Measurements from ENCODE around the gene TMEM130.
A peak's percentile ranks its signal among the peaks of the same experiment; 100 is the strongest.

Gene TMEM130

GRCh38 chr7:98841179-98841997 is 28.4 kb downstream of the TMEM130 start:
- DNase-seq (ENCODE audit: low spot score), result peak; percentile 77

GRCh38 chr7:98840722-98841121 is 29.1 kb downstream of the TMEM130 start:
- DNase-seq (ENCODE audit: low spot score), result no peak

- DNase-seq (ENCODE audit: low spot score), result no peak
Observed at GRCh38 chr7:98840096-98840495, 29.7 kb downstream of the TMEM130 start.

- DNase-seq (ENCODE audit: low spot score), result no peak
Observed at GRCh38 chr7:98837630-98837972, 32.2 kb downstream of the TMEM130 start.

- no peak for DNase-seq (ENCODE audit: low spot score)
Observed at GRCh38 chr7:98836811-98837629, 32.8 kb downstream of the TMEM130 start.

GRCh38 chr7:98834949-98835348 is 34.9 kb downstream of the TMEM130 start:
- no peak for DNase-seq (ENCODE audit: low spot score)

- DNase-seq (ENCODE audit: low spot score), result no peak
Observed at GRCh38 chr7:98833022-98833421, 36.8 kb downstream of the TMEM130 start.

- no peak for DNase-seq (ENCODE audit: low spot score)
Observed at GRCh38 chr7:98831641-98832221, 38.1 kb downstream of the TMEM130 start.

GRCh38 chr7:98830972-98831548 is 38.8 kb downstream of the TMEM130 start:
- DNase-seq (ENCODE audit: low spot score), result no peak

GRCh38 chr7:98828368-98828767 is 41.4 kb downstream of the TMEM130 start:
- no peak for DNase-seq (ENCODE audit: low spot score)

- DNase-seq (ENCODE audit: low spot score), result no peak
Observed at GRCh38 chr7:98827258-98827657, 42.6 kb downstream of the TMEM130 start.

- DNase-seq (ENCODE audit: low spot score), result peak; percentile 44
Observed at GRCh38 chr7:98826811-98827231, 43.0 kb downstream of the TMEM130 start.

GRCh38 chr7:98826387-98826786 is 43.4 kb downstream of the TMEM130 start:
- no peak for DNase-seq (ENCODE audit: low spot score)

- DNase-seq (ENCODE audit: low spot score), result no peak
Observed at GRCh38 chr7:98823226-98823625, 46.6 kb downstream of the TMEM130 start.

- DNase-seq (ENCODE audit: low spot score), result no peak
Observed at GRCh38 chr7:98821348-98821747, 48.5 kb downstream of the TMEM130 start.

- DNase-seq (ENCODE audit: low spot score), result no peak
Observed at GRCh38 chr7:98816967-98817710, 52.7 kb downstream of the TMEM130 start.

GRCh38 chr7:98816241-98816640 is 53.6 kb downstream of the TMEM130 start:
- DNase-seq (ENCODE audit: low spot score), result no peak

- no peak for DNase-seq (ENCODE audit: low spot score)
Observed at GRCh38 chr7:98815313-98815712, 54.5 kb downstream of the TMEM130 start.

- no peak for DNase-seq (ENCODE audit: low spot score)
Observed at GRCh38 chr7:98811299-98811698, 58.5 kb downstream of the TMEM130 start.

- no peak for DNase-seq (ENCODE audit: low spot score)
Observed at GRCh38 chr7:98810153-98810802, 59.5 kb downstream of the TMEM130 start.

GRCh38 chr7:98808751-98809460 is 60.9 kb downstream of the TMEM130 start:
- no peak for DNase-seq (ENCODE audit: low spot score)

Measured in AG20443 (cell line).